Stimulated activated CD8-positive, alpha-beta memory T cell treated with anti-CD3 and anti-CD28 coated beads, Interleukin-2, amount 100 ng/mL, for 1 hour (primary cell): ENCODE measurements around the gene ZNF157.

Experiments
- DNase-seq, 2 donors: peaks; one replicate each; pipeline ENCODE4 v3.0.0-alpha.2; 2020; ENCODE audit warnings: low read depth in 2 of 2

The ZNF157 gene

DNA sequence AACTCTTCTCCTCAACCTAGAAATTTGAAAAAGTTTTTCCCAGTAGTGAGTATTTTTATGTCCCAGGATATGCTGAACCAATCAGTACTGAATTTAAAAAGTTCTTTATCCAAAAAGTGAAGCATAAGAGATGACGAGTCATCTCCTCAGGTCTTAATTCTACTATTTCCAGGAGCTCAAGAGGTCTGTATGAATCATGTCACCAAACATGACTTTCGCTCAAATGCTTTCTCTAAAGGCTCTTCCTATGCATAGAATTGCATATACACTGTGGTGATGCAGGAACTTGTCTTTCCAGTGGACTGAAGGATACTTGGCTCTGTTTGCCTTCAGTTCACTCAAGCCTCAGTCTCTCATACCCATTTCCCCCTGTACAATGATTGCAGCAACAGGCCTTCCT is 76.6 kb downstream of the ZNF157 start:
- no peak for DNase-seq

DNA sequence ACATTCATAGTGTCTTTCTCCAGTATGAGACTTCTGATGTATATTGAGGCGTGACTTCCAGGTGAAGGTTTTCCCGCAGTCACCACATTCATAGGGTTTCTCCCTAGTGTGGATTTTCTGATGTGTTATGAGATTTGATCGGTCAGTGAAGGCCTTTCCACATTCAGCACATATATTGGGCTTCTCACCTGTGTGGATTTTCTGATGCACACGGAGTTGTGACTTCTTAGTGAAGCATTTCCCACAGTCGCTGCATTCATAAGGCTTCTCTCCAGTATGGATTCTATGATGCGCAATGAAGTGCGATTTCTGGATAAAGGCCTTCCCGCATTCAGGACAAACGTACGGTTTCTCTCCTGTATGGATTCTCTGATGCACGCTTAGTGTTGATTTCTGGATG is 77.2 kb downstream of the ZNF157 start:
- DNase-seq = no peak

DNA sequence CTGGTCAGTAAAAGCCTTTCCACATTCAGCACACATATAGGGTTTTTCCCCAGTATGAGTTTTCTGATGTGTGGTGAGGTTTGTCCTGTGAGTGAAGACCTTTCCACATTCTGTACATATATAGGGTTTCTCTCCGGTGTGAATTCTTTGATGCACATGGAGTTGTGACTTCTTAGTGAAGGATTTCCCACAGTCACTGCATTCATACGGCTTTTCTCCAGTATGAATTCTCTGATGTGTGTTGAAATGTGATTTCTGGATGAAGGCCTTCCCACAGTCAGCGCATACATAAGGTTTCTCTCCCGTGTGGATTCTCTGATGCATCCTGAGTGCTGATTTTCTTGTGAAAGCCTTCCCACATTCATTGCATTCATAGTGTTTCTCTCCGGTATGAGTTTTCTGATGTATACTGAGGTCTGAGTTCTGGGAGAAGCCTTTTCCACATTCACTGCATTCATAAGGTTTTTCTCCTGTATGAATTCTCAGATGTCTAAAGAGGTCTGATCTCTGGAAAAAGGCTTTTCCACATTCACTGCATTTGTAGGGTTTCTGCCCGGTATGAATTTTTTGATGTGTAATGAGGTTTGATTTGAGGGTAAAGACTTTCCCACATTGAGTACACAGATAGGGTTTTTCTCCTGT is 77.9 kb downstream of the ZNF157 start:
- DNase-seq = no peak

DNA sequence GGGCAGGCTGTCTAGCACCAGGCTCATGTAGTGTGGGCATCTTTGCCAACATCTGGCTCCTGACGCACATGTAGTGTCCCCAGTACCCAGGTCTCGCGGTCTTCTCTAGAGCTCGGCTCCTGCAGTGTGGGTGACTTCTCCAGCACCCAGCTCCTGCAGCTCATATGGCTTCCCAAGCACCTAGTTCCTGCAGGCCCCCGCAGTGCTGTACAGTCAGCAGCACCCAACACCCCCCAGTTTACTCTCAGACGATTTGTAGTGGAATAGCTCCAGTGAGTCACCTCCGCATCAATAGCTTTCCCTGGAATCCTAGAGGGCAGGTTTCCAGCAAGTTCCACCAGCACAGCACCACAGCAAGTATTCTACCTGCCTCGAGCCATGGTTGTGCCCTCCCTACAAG is 81.7 kb downstream of the ZNF157 start:
- no peak for DNase-seq

DNA sequence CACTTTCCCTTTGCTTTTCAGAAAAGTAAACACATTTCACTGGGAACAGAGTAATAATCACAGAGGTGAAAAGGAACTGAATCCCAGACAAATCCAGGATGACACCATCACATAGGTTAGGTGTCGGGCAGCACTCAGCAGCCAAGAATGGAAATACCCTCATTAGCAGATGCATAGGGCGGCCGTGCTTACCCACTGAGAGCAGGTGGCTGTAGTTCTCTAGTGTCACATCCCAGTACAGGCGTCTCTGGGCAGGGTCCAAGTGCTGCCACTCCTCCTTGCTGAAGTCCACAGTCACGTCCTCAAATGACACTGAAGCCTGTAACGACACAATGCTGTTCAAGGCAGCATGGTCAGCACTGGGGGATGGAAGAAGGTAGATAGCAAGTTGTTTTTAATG is 85.7 kb downstream of the ZNF157 start:
- no peak for DNase-seq

GRCh38 chrX:47458528-47458927 is 88.2 kb downstream of the ZNF157 start:
- no peak for DNase-seq

GRCh38 chrX:47460561-47460960 is 90.2 kb downstream of the ZNF157 start:
- no peak for DNase-seq
